KBM-7 (cell line): ENCODE results near the gene RGPD4.
A peak's percentile ranks its signal among the peaks of the same experiment; 100 is the strongest.
"Not testable (repeated sequence)": the region's sequence is repeated elsewhere in the genome, so short reads cannot be mapped to it uniquely, and the experiment has no call there.

Source experiments
- DNase-seq: peaks from one replicate; pipeline ENCODE4 v3.0.0-alpha.2; 2015
- in situ Hi-C: fragments of 300-500 bp; cut with MboI; formaldehyde crosslinking; loops from 2 replicates; pipeline ENCODE4 v1.14.3; 2020; ENCODE audit warnings: low sequenced_read_pairs, low pct_unique_long_range_greater_than_20kb, mixed read lengths

The RGPD4 gene

DNA sequence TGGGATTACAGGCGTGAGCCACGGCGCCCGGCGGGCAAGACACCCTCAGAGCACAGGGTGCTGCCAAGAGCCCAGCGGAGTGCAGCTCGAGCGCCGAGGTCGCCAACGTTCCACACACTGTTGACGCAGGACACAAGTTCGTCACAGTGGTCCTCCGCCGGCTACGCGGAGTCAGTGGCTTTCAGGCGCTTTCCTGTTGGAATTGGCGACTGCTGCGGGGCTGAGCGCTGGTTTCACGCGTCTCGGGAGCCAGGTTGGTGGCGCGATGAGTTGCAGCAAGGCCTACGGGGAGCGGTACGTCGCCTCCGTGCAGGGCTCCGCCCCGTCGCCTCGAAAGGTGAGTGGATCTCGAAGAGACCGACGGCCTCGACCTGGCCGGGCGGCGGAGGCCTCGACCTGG lies at the start of gene RGPD4:
RGPD4 (plus strand) TSS at position 144 of the 400 bp plus-strand sequence; CDS start at position 266, 122 bp downstream.
- DNase-seq, in situ Hi-C loops: not testable (repeated sequence)

DNA sequence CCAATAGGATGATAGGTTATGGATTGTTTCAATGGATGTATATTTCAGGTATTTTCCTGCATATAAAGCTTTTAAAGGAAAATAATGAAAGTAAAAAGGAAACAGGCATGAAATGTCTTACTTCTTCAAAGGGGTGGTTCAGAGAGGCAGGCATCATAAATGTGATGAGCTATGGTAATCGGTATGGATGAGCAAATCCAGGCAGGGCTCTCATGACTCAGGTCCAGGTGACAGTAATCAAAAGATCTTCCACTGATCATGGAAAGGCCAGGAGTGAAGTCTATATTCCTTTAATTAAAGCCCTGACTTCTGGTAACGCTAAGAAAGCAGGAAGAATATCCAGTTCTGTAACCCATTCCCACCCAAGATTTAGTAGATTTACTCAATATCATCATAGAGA lies 48.7 kb upstream of the RGPD4 start:
- in situ Hi-C loops: no loop called here
- DNase-seq: no peak

DNA sequence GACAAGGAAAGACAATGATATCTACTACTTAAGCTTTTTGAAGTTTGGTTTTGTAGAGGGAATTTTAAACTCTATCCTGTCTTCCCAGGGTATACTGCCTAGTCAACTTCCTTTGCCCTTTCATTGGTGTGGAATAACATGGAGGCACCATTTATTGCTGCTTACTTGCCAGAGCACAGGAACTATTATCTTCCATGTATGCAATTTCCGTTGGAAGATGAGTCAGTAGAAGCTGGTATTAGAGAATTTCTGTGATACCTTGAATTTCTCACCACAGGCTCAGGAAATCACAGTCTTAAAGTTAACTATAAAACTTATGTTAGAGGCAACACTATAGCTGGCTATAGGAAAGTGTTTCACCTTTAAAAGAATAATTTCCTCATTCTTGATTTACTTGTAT lies 40.9 kb upstream of the RGPD4 start:
- in situ Hi-C loops: no loop called here

DNA sequence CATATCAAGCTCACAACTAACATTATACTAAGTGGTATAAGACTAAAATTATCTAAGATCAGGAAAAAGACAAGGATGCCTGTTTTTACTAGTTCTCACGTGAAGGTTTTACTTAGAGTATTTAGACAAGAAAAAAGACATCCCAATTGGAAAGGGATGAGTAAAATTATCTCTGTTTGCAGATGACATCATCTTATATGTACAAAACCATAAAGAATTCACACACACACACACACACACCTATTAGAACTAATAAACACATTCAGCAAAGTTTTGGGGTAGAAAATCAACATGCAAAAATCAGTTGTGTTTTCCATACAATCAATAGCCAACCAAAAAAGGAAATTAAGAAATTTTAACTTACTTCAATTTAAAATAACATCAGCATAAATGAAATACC lies 35.9 kb upstream of the RGPD4 start:
- DNase-seq: no peak
- in situ Hi-C loops: no loop called here

More for the DNA sequence above, 40.9 kb upstream of the RGPD4 start:
- DNase-seq: no peak

DNA sequence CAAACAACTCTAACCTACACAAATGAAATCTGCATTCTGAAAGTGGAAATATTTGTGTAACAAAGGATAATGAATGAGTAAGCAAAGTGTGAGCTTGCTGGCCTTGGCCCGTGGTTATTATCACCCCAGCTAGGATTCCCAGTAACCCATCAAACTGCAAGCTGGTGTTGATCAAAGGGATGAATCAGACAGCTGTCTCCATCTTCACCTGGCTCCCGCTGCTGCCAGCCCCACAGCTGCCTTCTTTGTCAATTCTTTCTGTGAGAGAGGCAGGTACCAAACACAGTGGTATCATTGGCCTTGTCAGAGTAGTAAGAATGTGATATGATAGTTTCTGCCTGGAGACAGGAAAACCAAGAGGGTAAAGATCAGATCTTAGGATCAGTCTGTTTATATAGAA lies 25.2 kb upstream of the RGPD4 start:
- DNase-seq: no peak
- in situ Hi-C loops: no loop called here

DNA sequence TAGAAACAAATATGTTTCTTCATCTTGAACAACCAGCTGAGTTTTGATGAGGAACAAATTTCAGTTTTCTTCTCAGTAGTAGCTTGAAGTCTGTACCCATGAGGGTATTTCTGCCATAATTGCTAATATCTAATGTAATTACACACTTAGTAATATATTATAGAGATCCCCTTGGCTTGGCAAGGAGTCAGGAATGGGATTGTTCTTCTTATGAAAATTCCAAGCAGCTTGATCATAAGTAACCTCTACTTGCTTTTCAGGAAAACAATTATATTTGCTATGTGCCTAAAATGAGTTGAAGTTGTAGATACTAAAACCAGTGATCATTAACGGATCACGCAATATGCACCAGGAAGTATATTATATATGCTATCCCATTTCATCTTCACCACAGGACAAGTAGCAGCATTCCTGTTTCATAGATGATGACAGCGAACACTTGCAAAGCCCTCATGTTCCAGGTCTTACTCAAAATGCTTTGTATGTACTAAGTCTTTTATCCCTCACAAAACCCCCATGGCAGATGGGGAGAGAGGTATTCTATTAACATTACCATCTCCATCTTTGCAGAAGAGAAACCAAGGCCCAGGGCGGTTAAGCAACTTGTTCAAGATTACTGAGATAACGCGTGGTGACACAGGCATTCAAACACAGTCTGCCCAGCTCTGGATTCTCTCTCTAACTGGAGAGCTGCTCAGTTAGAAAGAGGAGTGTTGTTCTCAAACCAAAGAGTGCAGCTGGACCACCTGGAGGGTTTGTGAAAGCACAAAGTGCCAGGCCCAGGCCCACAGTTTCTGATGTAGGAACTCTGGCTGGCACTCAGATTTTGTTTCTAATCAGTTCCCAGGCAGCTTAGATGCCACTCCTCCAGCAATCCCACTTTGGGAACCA lies 21.8 kb upstream of the RGPD4 start:
- DNase-seq: no peak
- in situ Hi-C loops: no loop called here

DNA sequence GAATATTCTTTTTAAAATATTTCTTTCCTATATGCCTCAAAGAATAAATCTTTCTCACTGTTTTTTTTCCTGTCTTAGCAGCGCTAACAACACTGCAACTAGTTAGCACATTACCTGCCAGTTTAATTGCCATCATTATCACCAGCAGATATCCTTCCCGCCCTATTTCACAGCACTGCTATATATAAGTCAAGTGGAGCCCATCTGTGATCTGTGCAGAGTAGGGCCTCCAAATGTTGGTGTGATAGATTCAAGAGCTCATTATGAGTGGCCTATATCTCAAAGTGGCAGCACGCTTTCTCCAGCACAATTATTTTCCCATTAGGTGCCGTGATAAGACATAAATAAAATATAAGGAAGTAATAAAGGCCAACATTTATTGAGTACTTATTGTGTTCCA lies 19.8 kb upstream of the RGPD4 start:
- in situ Hi-C loops: no loop called here
- no peak for DNase-seq

DNA sequence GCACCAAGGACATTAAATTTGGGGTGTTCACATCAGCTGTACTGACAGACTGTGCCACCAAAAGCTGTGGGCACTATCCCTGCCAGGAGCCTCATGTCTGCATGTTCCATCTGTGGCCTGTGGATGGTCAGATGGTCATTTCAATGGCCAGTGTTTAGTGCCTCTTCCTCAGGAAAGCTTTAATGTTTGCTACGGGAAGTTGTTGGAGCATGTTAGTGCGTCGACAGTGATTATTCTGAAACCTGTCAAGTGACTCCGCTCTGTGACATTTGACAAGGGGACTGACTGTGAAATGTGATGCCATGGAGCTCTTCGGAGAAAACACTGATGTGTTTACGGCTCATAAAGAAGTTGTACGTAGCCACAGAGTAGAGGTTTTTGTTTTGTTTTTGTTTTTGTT lies 18.7 kb upstream of the RGPD4 start:
- in situ Hi-C loops: no loop called here
- DNase-seq: no peak

DNA sequence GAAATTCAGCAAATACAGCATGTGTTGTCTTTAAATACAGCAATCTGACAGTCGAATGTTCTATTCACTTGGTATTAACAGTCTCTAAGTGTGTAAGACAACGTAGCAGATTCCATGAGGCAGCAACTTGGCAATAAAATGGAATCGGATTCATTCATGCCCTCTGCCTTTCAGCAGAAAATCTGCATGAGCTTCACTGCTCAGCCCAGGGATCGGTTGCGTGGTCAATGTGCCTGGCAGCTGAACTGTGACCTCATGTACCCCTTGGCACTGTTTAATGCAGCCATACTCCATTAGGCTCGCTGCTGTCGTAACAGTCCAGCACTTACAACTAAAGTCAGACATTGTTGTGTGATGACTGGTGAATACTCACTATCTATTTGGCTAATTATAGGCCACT lies 17.7 kb upstream of the RGPD4 start:
- in situ Hi-C loops: no loop called here
- no peak for DNase-seq

DNA sequence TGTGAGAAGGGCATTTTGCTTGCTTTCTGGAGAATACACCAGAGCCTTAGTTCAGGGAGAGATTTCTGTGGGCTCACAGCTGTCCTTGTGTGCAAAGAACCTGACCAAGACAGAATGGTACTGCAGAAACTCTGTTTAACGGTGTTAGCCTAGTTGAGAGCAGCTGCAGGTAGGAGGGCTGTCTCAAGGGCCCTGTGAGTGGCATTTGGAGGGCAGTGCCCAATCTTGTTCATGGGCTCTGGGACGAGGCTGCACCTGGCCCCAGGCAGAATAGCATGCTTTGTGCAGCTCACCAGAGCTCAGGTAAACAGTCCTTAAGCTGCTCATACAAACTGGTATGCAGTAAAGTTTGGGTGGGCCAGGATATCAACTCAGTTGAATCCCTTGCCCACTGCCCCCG lies 16.9 kb upstream of the RGPD4 start:
- in situ Hi-C loops: no loop called here
- DNase-seq: no peak

DNA sequence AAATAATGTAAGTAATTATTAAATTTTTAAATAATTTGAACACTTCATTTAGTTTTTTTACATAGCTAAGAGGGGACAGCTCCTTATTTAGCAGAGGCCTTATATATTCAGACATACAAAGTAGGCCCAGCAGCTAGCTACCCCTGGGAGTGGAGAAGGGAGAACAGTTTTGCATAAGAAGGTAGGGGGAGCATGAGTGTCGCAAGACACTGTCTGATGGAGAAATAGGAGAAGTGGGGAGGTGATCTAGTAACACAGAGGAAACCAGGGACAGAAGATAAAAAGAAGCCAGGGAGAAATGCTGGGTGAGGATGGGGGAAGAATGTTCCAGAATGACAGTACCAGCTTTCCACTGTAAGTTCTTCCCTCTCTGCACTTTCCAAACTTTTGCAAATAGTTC lies 16.0 kb upstream of the RGPD4 start:
- DNase-seq: no peak
- in situ Hi-C loops: no loop called here

DNA sequence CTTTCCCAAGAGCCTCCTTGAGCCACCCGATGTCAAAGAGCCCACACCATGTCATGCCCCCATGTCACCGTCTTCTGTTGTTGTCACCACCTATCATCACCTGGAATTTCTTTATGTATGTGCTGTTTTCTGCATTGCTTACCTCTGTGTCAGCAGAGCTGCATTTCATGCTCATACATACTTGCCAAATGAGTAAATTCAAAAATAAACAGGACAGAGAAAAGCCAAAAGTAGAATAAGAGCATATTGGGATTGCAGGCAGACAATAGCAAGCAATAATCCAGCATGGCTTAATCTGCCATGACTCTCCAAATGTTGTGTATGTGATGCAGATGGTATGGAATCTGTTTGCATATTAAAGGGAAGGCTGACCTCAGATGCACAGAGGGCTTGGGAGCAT lies 15.3 kb upstream of the RGPD4 start:
- in situ Hi-C loops: no loop called here
- no peak for DNase-seq

DNA sequence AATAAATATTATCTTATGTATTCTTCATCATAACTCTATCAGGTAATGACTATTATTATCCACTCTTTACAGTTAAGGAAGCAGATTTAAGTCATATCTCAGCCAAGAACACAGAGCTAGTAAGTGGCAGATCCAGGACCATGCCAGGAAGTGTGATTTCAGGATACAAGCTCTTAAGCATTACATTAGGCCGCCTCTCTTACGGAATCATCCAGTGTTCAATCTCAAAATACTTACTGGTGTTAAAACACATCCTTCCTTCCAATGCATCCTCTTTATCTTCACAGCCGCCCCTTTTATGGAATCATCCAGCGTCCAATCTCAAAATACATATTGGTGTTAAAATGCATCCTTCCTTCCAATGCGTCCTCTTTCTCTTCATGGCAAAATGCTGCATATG lies 14.7 kb upstream of the RGPD4 start:
- in situ Hi-C loops: no loop called here

DNA sequence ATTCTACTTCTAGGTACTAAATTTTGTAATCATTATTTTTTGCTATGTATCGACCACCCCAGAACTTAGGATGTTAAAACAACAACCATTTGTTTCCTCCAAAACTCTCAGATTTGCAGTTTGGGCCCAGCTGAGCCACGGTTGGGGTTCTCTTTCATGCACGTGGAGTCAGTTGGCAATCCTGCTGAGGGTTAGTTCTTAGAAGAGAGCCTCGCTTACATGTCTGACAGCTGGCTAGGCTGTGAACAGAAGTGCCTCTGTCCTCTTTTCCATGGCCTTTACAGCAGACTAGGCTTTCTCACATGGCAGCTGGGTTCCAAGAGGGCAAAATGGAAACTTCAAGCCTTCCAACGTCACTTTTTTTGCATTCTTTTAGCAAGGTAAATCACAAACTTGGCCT lies 9.3 kb upstream of the RGPD4 start:
- in situ Hi-C loops: no loop called here
- DNase-seq: no peak

More for the DNA sequence above, 14.7 kb upstream of the RGPD4 start:
- no peak for DNase-seq

DNA sequence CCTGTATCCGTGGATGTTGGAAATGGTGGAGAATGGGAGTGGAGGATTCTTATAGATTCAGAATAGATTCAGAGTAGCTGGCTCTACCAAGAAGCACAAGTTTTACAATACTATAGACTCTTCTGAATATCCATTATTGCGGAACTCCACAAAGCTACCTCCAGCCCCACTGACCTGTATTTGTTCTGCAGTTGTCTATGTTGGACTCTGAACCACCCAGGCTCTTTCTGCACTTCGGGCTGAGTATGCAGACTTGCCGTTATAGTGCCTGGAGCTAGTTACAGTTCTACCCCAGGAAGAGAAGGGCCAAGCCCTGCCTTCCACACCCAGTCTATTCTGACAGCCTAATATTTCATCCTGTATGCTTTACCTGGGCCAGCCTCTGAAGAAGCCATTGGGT lies 4.4 kb upstream of the RGPD4 start:
- DNase-seq: no peak
- in situ Hi-C loops: no loop called here

DNA sequence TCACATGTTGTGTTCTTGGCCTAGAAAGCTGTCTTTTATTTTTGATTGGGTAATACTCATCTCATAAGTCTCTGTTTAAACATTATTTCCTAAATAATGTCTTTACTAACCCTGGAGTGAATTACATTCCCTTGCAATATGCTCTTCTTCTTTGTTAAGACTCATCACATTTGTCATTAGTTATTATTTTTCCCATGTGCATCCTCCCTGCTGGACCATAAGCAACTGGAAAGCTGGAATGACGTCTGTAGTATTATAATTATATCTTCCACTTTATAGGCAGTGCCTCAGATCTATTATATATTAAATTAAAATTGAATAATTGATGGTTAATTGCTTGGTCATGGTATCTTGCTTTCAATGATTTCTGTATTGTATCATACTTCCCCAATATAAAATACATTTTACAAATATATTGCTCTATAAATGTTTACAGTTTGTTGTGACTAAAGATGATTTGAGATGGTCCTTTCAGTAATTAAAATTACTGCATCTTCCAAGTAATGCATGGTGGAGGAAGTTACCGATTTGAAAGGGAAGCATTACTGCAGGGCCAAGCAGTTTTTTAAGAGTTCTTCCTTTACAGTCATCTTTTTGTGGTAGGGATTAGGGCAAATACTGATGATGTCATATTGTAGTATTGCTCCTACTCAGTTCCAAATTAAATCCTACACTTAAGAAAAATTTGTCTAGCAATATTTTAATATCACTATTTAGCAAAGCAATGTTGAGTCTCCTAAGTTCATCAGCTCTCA lies 2.1 kb upstream of the RGPD4 start:
- no peak for DNase-seq
- in situ Hi-C loops: no loop called here

DNA sequence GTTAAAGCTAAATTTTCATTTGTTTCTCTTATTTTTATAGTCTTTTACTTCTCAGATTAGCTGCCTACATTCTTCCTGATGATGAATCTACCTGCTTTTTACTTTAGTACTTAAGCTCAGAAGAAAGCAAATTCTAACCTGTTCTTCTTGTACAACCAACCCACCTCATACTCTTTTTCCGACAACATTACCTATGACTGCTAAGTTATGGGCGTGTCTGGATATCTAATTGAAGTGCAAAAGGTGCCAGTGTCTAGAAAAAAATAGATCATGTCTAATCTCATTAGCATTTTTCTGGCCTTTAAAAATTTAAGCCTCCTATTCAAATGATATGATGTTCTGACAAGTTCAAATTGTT lies 1.5 kb upstream of the RGPD4 start:
- no peak for DNase-seq
- in situ Hi-C loops: no loop called here

DNA sequence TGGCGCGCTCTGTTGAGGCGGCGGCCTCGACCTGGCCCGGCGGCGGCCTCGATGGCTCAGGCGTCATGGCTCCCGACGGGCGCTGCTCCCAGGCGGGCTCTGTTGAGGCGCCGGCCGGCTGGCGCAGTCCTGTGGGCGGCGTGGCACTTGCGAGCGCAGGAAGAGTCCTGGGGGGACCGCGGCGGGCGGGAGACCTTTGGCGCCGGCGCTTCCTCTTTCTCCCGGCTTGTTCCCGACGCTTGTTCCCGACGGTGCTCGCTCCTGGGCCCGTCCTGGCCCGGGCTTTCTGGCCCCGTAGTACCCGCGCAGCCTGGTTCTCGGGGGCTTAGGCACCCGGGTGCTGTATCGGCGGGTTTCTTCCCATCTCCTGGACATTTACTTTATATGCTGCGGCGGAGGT lies 2.8 kb downstream of the RGPD4 start:
- in situ Hi-C loops, DNase-seq: not testable (repeated sequence)

DNA sequence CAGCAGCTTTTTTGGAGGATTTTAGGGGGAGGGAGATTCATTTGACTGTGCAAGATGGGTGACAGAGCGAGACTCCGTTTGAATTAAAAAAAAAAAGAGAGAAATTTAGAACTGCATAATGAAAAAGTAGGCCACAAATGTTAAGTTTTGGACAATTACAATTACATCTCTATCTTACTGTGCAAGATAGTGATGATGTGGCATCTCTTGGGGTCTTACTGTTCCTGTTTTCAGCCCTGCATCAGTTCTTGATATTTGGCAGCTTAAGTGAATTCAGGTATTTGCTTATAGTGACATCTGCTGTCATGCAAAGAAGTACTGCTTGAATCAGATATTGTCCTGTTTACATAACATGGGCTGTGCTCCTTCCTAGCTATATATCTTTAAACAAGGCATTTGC lies 6.5 kb downstream of the RGPD4 start:
- in situ Hi-C loops: not testable (repeated sequence)

DNA sequence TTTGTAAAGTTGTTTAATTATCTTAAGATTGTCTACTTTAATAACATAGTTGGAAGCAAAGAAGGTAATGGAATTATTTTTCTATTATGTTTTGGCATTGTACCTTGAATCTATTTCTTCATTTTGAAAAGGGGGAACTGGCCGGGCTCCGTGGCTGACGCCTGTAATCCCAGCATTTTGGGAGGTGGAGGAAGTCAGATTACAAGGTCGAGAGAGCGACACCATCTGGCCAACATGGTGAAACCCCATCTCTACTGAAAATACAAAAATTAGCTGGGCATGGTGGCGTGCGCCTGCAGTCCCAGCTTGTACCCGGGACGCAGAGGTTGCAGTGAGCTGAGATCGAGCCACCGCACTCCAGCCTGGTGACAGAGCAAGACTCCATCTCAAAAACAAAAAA lies 6.9 kb downstream of the RGPD4 start:
- DNase-seq: peak; percentile 53
- in situ Hi-C loops: not testable (repeated sequence)

More for the DNA sequence above, 6.5 kb downstream of the RGPD4 start:
- DNase-seq: not testable (repeated sequence)
